ENCODE results near the gene ERI3.

Gene ERI3

DNA sequence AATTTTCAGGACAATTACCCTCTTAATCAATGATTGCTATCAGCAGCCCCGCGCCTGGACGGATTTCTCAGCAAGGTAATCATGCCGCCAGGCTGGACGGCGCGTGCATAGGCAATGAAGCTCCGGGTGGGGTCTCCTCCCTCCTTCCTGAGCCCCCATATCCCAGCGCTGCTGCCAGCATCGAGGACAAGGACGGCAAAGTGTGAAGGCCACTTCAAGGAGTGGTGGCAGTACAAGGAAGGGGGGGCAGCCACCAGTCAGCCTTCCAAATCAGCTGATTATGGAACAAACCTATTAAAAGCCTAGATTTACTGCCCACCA, 90.6 kb downstream of the ERI3 start:
- Histone ChIP-seq H3K4me3 (ENCODE audit: insufficient read depth, low read length, poor library complexity, severe bottlenecking) (no peak overlapping the region), H3K27me3 (ENCODE audit: low read length) (no peaks in the 10 kb centered on the region), H3K4me2 (ENCODE audit: low read depth, low read length, poor library complexity, severe bottlenecking) (no peak overlapping the region), H3K9me2 (replicated peaks; ENCODE audit: insufficient read depth, low read length) (no peaks in the 10 kb centered on the region), H2AFZ (ENCODE audit: low read depth, low read length, severe bottlenecking) (no peak overlapping the region), H3K9me3 (ENCODE audit: insufficient read depth, low read length) (no peaks in the 10 kb centered on the region), H3K9ac (ENCODE audit: low read length) (no peak overlapping the region), H3K79me2 (ENCODE audit: insufficient read depth, low read length) (no peaks in the 10 kb centered on the region), H3K36me3 (ENCODE audit: low read length) (no peaks in the 10 kb centered on the region), H4K20me1 (ENCODE audit: low read depth, low read length) (no peaks in the 10 kb centered on the region), H3F3A (ENCODE audit: insufficient read depth) (no peaks in the 10 kb centered on the region), H3K27ac (ENCODE audit: low read depth, low read length) (no peak overlapping the region)
- TF ChIP-seq, protein P1, sequence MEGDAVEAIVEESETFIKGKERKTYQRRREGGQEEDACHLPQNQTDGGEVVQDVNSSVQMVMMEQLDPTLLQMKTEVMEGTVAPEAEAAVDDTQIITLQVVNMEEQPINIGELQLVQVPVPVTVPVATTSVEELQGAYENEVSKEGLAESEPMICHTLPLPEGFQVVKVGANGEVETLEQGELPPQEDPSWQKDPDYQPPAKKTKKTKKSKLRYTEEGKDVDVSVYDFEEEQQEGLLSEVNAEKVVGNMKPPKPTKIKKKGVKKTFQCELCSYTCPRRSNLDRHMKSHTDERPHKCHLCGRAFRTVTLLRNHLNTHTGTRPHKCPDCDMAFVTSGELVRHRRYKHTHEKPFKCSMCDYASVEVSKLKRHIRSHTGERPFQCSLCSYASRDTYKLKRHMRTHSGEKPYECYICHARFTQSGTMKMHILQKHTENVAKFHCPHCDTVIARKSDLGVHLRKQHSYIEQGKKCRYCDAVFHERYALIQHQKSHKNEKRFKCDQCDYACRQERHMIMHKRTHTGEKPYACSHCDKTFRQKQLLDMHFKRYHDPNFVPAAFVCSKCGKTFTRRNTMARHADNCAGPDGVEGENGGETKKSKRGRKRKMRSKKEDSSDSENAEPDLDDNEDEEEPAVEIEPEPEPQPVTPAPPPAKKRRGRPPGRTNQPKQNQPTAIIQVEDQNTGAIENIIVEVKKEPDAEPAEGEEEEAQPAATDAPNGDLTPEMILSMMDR (IDR thresholded peaks at IDR 0.05; ENCODE audit: insufficient read depth, low read length, poor library complexity, severe bottlenecking), result no peak
- no peak for TF ChIP-seq EZH2phosphoT487 (conservative IDR thresholded peaks at IDR 0.05; ENCODE audit: low read length)

DNA sequence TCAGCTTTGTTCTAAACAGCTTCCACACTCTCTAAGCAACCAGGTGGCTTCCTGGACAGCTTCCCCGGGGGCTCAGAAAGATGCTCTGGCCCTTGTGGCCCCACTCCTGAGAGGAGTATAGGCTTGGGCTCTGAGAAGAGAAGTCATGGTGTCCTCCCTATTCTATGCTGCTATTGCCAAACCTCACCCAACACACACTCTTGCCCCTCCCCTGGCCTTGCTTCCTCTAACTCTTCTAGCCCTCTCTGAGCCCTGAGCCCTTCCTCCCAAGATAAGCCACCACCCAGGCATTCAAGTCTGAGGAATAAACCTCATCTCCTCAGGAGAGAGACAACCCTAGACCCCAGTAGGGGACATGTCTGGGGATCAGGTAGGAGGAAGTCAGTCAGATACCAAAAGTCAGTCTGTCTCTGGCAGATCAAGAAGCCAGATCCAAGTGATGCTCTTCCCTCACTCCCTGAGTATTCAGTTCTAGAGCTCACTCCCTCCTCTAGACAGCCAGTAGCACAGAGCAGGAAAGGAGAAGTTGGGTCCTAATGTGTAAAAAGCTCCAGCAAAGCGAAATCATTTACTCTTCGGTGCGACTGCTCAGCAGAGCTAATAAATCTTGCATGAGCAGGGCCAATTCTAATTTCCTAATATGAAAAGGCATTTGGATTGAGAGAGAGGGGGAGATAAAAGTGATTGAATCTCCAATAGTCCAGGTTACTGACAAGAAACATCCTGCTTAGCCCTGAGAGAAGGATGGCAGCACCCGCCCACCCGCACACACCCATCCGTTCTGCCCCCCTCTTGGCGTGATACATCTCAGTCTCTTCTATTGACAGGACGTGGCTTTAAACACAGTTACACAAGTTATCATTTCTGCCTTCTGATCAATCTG, 91.2 kb downstream of the ERI3 start:
- H3K9me3 ChIP-seq (ENCODE audit: insufficient read depth, low read length), result no peaks in the 10 kb centered on the region
- no peaks in the 10 kb centered on the region for H3K9me2 ChIP-seq (replicated peaks; ENCODE audit: insufficient read depth, low read length)
- no peak overlapping the region for H2AFZ ChIP-seq (ENCODE audit: low read depth, low read length, severe bottlenecking)
- TF ChIP-seq EZH2phosphoT487 (conservative IDR thresholded peaks at IDR 0.05; ENCODE audit: low read length), result no peak
- TF ChIP-seq, protein P1 (IDR thresholded peaks at IDR 0.05; ENCODE audit: insufficient read depth, low read length, poor library complexity, severe bottlenecking), result no peak
- H3K4me2 ChIP-seq (ENCODE audit: low read depth, low read length, poor library complexity, severe bottlenecking), result no peak overlapping the region
- H3K27me3 ChIP-seq (ENCODE audit: low read length), result no peaks in the 10 kb centered on the region
- no peak overlapping the region for H3K27ac ChIP-seq (ENCODE audit: low read depth, low read length)
- no peak overlapping the region for H3K9ac ChIP-seq (ENCODE audit: low read length)
- H4K20me1 ChIP-seq (ENCODE audit: low read depth, low read length), result no peaks in the 10 kb centered on the region
- H3K4me3 ChIP-seq (ENCODE audit: insufficient read depth, low read length, poor library complexity, severe bottlenecking), result no peak overlapping the region
- no peaks in the 10 kb centered on the region for H3K36me3 ChIP-seq (ENCODE audit: low read length)
- no peaks in the 10 kb centered on the region for H3F3A ChIP-seq (ENCODE audit: insufficient read depth)
- no peaks in the 10 kb centered on the region for H3K79me2 ChIP-seq (ENCODE audit: insufficient read depth, low read length)

DNA sequence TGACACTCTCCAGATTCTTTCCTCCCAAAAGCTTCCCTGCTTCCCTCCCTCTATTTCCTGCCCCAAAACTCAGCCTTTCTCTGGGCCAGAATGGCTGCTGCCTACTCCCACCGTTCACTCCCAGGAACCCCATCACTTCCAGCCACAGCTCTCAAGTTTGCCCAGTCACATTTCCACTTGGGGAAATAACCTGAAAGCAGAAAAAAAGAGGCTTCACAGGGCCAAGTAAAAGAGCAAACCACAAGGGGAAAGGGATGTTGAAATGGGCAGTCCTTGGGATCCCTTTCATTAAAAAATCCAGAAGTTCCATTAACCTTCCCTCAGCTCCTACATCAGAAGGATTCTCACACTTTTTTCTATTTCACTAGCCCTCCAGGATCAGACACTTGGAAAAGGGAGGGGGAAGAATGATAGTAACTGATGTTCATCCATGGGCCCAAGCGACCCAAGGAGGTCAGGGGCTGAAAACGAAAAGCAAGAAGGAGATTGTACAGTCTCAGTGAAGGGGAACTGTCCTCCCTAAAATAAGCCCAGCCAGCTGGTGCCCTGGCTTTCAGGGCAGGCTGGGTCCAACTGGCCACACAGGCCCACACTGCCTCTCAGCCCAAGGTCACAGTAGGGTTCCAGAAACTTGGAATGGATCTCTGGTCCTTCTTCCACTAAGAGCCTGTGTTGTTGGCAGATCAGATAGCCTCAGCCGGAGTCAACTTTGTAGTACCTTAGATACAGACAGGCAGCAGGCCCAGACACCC, 92.1 kb downstream of the ERI3 start:
- Histone ChIP-seq H3K27me3 (ENCODE audit: low read length) (no peaks in the 10 kb centered on the region), H4K20me1 (ENCODE audit: low read depth, low read length) (no peaks in the 10 kb centered on the region), H3K9me2 (replicated peaks; ENCODE audit: insufficient read depth, low read length) (no peaks in the 10 kb centered on the region), H3K9me3 (ENCODE audit: insufficient read depth, low read length) (no peaks in the 10 kb centered on the region), H3K36me3 (ENCODE audit: low read length) (no peaks in the 10 kb centered on the region), H3F3A (ENCODE audit: insufficient read depth) (no peaks in the 10 kb centered on the region), H3K4me3 (ENCODE audit: insufficient read depth, low read length, poor library complexity, severe bottlenecking) (no peak overlapping the region), H3K79me2 (ENCODE audit: insufficient read depth, low read length) (no peaks in the 10 kb centered on the region), H3K9ac (ENCODE audit: low read length) (no peak overlapping the region), H3K4me2 (ENCODE audit: low read depth, low read length, poor library complexity, severe bottlenecking) (no peak overlapping the region), H2AFZ (ENCODE audit: low read depth, low read length, severe bottlenecking) (no peak overlapping the region), H3K27ac (ENCODE audit: low read depth, low read length) (no peak overlapping the region)
- no peak for TF ChIP-seq EZH2phosphoT487 (conservative IDR thresholded peaks at IDR 0.05; ENCODE audit: low read length)
- TF ChIP-seq, protein P1 (IDR thresholded peaks at IDR 0.05; ENCODE audit: insufficient read depth, low read length, poor library complexity, severe bottlenecking), result no peak

All from SU-DHL-6 (cell line).